Stimulated activated CD8-positive, alpha-beta memory T cell treated with anti-CD3 and anti-CD28 coated beads, Interleukin-2, amount 100 ng/mL, for 1 hour (primary cell): ENCODE data around the gene PCP4.

Experiments
- DNase-seq, 2 donors: peaks; one replicate each; pipeline ENCODE4 v3.0.0-alpha.2; 2020; ENCODE audit warnings: low read depth in 2 of 2

Gene PCP4

GRCh38 chr21:39867198-39867650 lies at the start of gene PCP4:
TSS of gene PCP4 (plus strand) at chr21:39867438. CDS start at chr21:39867502, 64 bp downstream.
- no peak for DNase-seq

GRCh38 chr21:39818557-39818956 lies 48.7 kb upstream of the PCP4 start:
- DNase-seq, result no peak

GRCh38 chr21:39822042-39822441 lies 45.2 kb upstream of the PCP4 start:
- DNase-seq, result no peak

- DNase-seq, result no peak
Observed at GRCh38 chr21:39825250-39825649, 42.0 kb upstream of the PCP4 start.

- no peak for DNase-seq
Observed at GRCh38 chr21:39834543-39834942, 32.7 kb upstream of the PCP4 start.

GRCh38 chr21:39837861-39838359 lies 29.3 kb upstream of the PCP4 start:
- no peak for DNase-seq

GRCh38 chr21:39840373-39841097 lies 26.7 kb upstream of the PCP4 start:
- DNase-seq, result no peak

- no peak for DNase-seq
Observed at GRCh38 chr21:39842741-39843459, 24.3 kb upstream of the PCP4 start.

- no peak for DNase-seq
Observed at GRCh38 chr21:39843483-39843882, 23.8 kb upstream of the PCP4 start.

GRCh38 chr21:39843916-39844315 lies 23.3 kb upstream of the PCP4 start:
- DNase-seq, result no peak

GRCh38 chr21:39845571-39846130 lies 21.6 kb upstream of the PCP4 start:
- no peak for DNase-seq

GRCh38 chr21:39847877-39848276 lies 19.4 kb upstream of the PCP4 start:
- DNase-seq, result no peak

- DNase-seq, result no peak
Observed at GRCh38 chr21:39849014-39849655, 18.1 kb upstream of the PCP4 start.

GRCh38 chr21:39850333-39850732 lies 16.9 kb upstream of the PCP4 start:
- no peak for DNase-seq

GRCh38 chr21:39851002-39851618 lies 16.1 kb upstream of the PCP4 start:
- DNase-seq, result no peak

GRCh38 chr21:39852021-39852721 lies 15.1 kb upstream of the PCP4 start:
- no peak for DNase-seq

- no peak for DNase-seq
Observed at GRCh38 chr21:39852726-39853500, 14.3 kb upstream of the PCP4 start.

GRCh38 chr21:39854572-39854971 lies 12.7 kb upstream of the PCP4 start:
- DNase-seq, result no peak

GRCh38 chr21:39855595-39855994 lies 11.6 kb upstream of the PCP4 start:
- no peak for DNase-seq

- DNase-seq, result no peak
Observed at GRCh38 chr21:39860600-39860999, 6.6 kb upstream of the PCP4 start.
